Loucy (cell line): ENCODE measurements around the gene MMP24.

Source experiments
- H2AFZ ChIP-seq: fragments of 200-600 bp; sonication (generic); 2 replicates; pipeline ENCODE4 v1.6.0; 2016; ENCODE audit warnings: antibody characterized with exemption, mild to moderate bottlenecking, low read length, moderate library complexity
- H3F3A ChIP-seq: fragments of 200-600 bp; 2 replicates; pipeline ENCODE4 v1.6.0; 2016; ENCODE audit warnings: antibody characterized with exemption, low read depth, mild to moderate bottlenecking
- H3K27me3 ChIP-seq: fragments of 200-600 bp; sonication (generic); 2 replicates; pipeline ENCODE4 v1.6.1; 2014; ENCODE audit warnings: low read length, mild to moderate bottlenecking; ENCODE audit not compliant: insufficient read depth, poor library complexity, severe bottlenecking
- H3K36me3 ChIP-seq: fragments of 200-600 bp; sonication (generic); 2 replicates; pipeline ENCODE4 v1.6.1; 2016; ENCODE audit warnings: low read length; ENCODE audit not compliant: insufficient read depth
- H3K4me1 ChIP-seq: fragments of 200-600 bp; sonication (generic); 2 replicates; pipeline ENCODE4 v1.5.1; 2014; ENCODE audit warnings: low read length, mild to moderate bottlenecking; ENCODE audit not compliant: insufficient read depth, poor library complexity, severe bottlenecking
- H3K4me2 ChIP-seq: fragments of 200-600 bp; sonication (generic); 2 replicates; pipeline ENCODE4 v1.6.0; 2014; ENCODE audit warnings: antibody characterized with exemption, low read length, low read depth, mild to moderate bottlenecking; ENCODE audit not compliant: poor library complexity, severe bottlenecking
- H3K4me3 ChIP-seq: fragments of 200-600 bp; sonication (generic); 2 replicates; pipeline ENCODE4 v1.5.1; 2014; ENCODE audit warnings: low read length, mild to moderate bottlenecking, mixed read lengths; ENCODE audit not compliant: poor library complexity, severe bottlenecking
- H3K79me2 ChIP-seq: fragments of 200-600 bp; sonication (generic); 2 replicates; pipeline ENCODE4 v1.6.1; 2014; ENCODE audit warnings: low read length; ENCODE audit not compliant: insufficient read depth
- H3K9ac ChIP-seq: fragments of 200-600 bp; sonication (generic); 2 replicates; pipeline ENCODE4 v1.6.0; 2014; ENCODE audit warnings: mild to moderate bottlenecking, low read depth, low read length, moderate library complexity; ENCODE audit not compliant: poor library complexity, severe bottlenecking
- H3K9me2 ChIP-seq: fragments of 200-600 bp; sonication (generic); replicated peaks from 2 replicates; pipeline ENCODE4 v1.6.1; 2016; ENCODE audit warnings: low read depth, low read length, mixed read lengths
- H3K9me3 ChIP-seq: fragments of 200-600 bp; sonication (generic); 2 replicates; pipeline ENCODE4 v1.6.1; 2014; ENCODE audit warnings: mild to moderate bottlenecking, antibody characterized with exemption, low read length, low read depth; ENCODE audit not compliant: insufficient read depth
- H4K20me1 ChIP-seq: fragments of 200-600 bp; sonication (generic); 2 replicates; pipeline ENCODE4 v1.6.0; 2014; ENCODE audit warnings: antibody characterized with exemption, low read length, mild to moderate bottlenecking; ENCODE audit not compliant: insufficient read depth, poor library complexity, severe bottlenecking
- CTCF ChIP-seq: fragments of 200-600 bp; sonication (generic); conservative IDR thresholded peaks from 2 replicates; pipeline ENCODE4 v1.5.1; 2014; ENCODE audit warnings: mild to moderate bottlenecking, antibody characterized with exemption, low read length
- EZH2phosphoT487 ChIP-seq: fragments of 200-600 bp; IDR thresholded peaks from 2 replicates; pipeline ENCODE4 v1.6.1; 2018; ENCODE audit warnings: antibody characterized with exemption, mild to moderate bottlenecking, moderate library complexity, borderline replicate concordance

MMP24 gene

GRCh38 chr20:35319871-35320197, 93.3 kb downstream of the MMP24 start:
- H3K79me2 ChIP-seq: no peaks in the 10 kb centered on the region
- TF ChIP-seq CTCF: no peak
- no peaks in the 10 kb centered on the region for H4K20me1 ChIP-seq
- H2AFZ ChIP-seq: no peak overlapping the region
- H3K4me2 ChIP-seq: no peak overlapping the region
- no peak overlapping the region for H3K4me3 ChIP-seq
- H3K4me1 ChIP-seq: peaks cover 6% of the 10 kb centered on the region
- H3K9ac ChIP-seq: no peak overlapping the region
- no peaks in the 10 kb centered on the region for H3K36me3 ChIP-seq
- H3K27me3 ChIP-seq: no peaks in the 10 kb centered on the region
- no peaks in the 10 kb centered on the region for H3F3A ChIP-seq
- no peaks in the 10 kb centered on the region for H3K9me2 ChIP-seq
- no peaks in the 10 kb centered on the region for H3K9me3 ChIP-seq

- H3K4me1 ChIP-seq: no peaks in the 10 kb centered on the region
- H3F3A ChIP-seq: no peaks in the 10 kb centered on the region
- H3K4me3 ChIP-seq: no peak overlapping the region
- H2AFZ ChIP-seq: no peak overlapping the region
- no peak overlapping the region for H3K4me2 ChIP-seq
- H3K9me3 ChIP-seq: no peaks in the 10 kb centered on the region
- H3K9me2 ChIP-seq: no peaks in the 10 kb centered on the region
- H3K9ac ChIP-seq: no peak overlapping the region
- TF ChIP-seq EZH2phosphoT487: no peak
- no peak for TF ChIP-seq CTCF
- H3K36me3 ChIP-seq: no peaks in the 10 kb centered on the region
- H3K27me3 ChIP-seq: no peaks in the 10 kb centered on the region
- H4K20me1 ChIP-seq: no peaks in the 10 kb centered on the region
- no peaks in the 10 kb centered on the region for H3K79me2 ChIP-seq
These were observed 94.1 kb downstream of the MMP24 start for GRCh38 chr20:35320396-35321126.

- no peak overlapping the region for H3K9ac ChIP-seq
- no peak for TF ChIP-seq EZH2phosphoT487
- no peak for TF ChIP-seq CTCF
- no peaks in the 10 kb centered on the region for H3K79me2 ChIP-seq
These were observed 98.9 kb downstream of the MMP24 start for GRCh38 chr20:35325401-35325800.

More at GRCh38 chr20:35325401-35325800, 98.9 kb downstream of the MMP24 start:
- Histone ChIP-seq H3F3A (no peaks in the 10 kb centered on the region), H3K4me3 (no peak overlapping the region), H3K9me3 (no peaks in the 10 kb centered on the region), H3K4me2 (no peak overlapping the region), H3K36me3 (no peaks in the 10 kb centered on the region), H3K27me3 (no peaks in the 10 kb centered on the region), H3K4me1 (no peaks in the 10 kb centered on the region), H3K9me2 (no peaks in the 10 kb centered on the region), H4K20me1 (no peaks in the 10 kb centered on the region), H2AFZ (no peak overlapping the region)
